AG04449 (cell line): Measurements from ENCODE around the gene SAFB2.

Experiments
- CTCF ChIA-PET: fragments of 350-600 bp; formaldehyde crosslinking; extraction: SDS; loops from one replicate; lab custom pipeline; 2021; ENCODE audit warnings: antibody characterized with exemption; lab: Yijun Ruan, JAX
- POLR2A ChIA-PET: fragments of 400-600, 350-600 bp; formaldehyde crosslinking; extraction: SDS; loops from one replicate; lab custom pipeline; 2020; ENCODE audit warnings: antibody characterized with exemption, inconsistent platforms; lab: Yijun Ruan, JAX
- DNase-seq: peaks from one replicate; pipeline ENCODE4 v3.0.0-alpha.2; 2010; ENCODE audit warnings: low read depth, low spot score
- H3K4me3 ChIP-seq: 2 replicates; pipeline ENCODE4 v1.5.1; 2011; ENCODE audit warnings: low read depth, mild to moderate bottlenecking, control low read depth, low read length
- TF ChIP-seq, protein P1 (sequence below): IDR thresholded peaks from one replicate; pipeline ENCODE4 v1.5.1; 2011; ENCODE audit warnings: mild to moderate bottlenecking, moderate library complexity, low read length, control low read depth, inconsistent platforms; ENCODE audit not compliant: insufficient read depth; ENCODE audit errors: missing control alignments

Gene SAFB2

DNA sequence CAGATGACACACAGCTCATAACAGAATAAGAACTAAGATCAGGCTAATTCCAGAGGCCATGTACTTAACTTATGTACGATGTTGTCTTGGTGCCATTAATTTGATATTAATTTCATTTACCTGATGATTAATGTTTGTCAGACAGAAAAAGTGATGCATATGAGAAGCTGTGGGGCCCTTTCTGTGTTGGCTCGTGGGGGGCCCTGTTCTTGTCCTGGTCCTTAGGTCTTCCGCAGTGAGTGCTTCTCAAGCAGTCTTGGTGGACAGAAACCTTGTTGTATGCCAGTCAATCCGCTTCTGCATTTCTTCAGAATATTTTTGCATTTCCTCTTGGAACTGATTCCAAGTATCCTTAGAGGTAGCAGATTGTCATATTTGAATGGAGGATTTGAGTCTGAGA is 20.5 kb upstream of the SAFB2 start:
- H3K4me3 ChIP-seq = no peak overlapping the region
- POLR2A ChIA-PET = no interaction called here
- TF ChIP-seq, protein P1, sequence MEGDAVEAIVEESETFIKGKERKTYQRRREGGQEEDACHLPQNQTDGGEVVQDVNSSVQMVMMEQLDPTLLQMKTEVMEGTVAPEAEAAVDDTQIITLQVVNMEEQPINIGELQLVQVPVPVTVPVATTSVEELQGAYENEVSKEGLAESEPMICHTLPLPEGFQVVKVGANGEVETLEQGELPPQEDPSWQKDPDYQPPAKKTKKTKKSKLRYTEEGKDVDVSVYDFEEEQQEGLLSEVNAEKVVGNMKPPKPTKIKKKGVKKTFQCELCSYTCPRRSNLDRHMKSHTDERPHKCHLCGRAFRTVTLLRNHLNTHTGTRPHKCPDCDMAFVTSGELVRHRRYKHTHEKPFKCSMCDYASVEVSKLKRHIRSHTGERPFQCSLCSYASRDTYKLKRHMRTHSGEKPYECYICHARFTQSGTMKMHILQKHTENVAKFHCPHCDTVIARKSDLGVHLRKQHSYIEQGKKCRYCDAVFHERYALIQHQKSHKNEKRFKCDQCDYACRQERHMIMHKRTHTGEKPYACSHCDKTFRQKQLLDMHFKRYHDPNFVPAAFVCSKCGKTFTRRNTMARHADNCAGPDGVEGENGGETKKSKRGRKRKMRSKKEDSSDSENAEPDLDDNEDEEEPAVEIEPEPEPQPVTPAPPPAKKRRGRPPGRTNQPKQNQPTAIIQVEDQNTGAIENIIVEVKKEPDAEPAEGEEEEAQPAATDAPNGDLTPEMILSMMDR = no peak
- CTCF ChIA-PET = no interaction called here
- DNase-seq = no peak

DNA sequence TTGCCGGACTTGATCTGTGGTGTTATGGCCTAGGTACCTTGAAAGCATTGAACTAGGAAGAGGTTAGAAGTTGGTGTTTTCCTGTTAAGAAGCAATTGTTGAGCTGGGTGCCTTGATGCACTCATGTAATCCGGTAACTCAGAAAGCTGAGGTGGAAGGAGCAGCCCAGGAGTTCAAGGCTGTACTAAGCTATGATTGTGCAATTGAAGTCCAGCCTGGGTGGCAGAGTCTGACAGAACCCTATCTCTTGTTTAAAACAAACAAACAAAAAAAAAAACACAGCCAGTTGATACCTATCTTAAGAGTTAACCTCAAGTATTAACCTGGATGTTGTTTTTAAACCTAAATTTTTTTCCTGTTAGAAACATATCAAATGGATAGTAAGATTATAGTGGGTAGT is 19.6 kb upstream of the SAFB2 start:
- TF ChIP-seq, protein P1 = no peak
- DNase-seq = no peak
- ChIA-PET CTCF (no interaction called here), POLR2A (no interaction called here)
- H3K4me3 ChIP-seq = no peak overlapping the region

DNA sequence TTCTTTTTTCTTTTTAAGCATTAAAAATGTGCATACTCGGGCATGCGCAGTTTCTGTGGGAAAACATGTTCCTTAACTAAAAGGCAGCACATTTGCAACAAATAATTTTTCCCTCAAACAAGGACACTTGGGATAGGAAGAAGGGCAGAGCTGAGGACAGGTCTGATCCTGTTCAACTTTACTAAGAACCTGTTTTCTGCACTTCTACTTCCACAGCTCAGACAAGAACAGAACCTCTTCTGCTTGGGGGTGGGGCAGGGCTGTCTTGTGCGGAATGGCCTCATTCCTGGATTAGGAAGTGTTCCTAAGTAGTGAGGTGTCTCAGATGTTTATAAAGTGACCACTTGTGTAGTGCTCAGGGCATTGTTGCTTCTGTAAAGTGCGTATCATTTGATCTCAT is 18.6 kb upstream of the SAFB2 start:
- no peak for DNase-seq
- ChIA-PET CTCF (no interaction called here), POLR2A (no interaction called here)
- H3K4me3 ChIP-seq = no peak overlapping the region
- TF ChIP-seq, protein P1 = no peak

DNA sequence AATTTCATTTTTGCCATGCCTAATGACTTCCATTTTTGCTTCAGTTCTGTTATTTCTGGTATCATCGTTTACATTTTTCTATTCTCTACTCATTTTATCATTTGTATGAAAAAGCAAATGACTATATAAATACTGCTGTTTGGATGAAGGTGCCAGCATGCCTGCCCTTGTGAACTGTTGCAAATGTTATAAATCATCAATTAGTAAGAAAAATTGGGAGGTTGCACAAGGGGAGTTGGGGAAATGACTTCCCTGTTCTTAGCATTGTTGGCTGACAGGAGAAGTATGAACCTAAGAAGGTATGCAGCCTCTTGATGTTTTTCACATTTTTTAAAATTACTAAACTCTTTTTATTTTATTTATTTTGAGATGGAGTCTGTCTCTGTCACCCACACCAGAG is 15.4 kb upstream of the SAFB2 start:
- no peak overlapping the region for H3K4me3 ChIP-seq
- ChIA-PET POLR2A (no interaction called here), CTCF (interaction anchor here (0.8 kb wide), 1 partner anchor 49 kb away, joined by 3 read pairs; no protein-coding TSS in a partner anchor)
- DNase-seq = no peak
- TF ChIP-seq, protein P1 = no peak

DNA sequence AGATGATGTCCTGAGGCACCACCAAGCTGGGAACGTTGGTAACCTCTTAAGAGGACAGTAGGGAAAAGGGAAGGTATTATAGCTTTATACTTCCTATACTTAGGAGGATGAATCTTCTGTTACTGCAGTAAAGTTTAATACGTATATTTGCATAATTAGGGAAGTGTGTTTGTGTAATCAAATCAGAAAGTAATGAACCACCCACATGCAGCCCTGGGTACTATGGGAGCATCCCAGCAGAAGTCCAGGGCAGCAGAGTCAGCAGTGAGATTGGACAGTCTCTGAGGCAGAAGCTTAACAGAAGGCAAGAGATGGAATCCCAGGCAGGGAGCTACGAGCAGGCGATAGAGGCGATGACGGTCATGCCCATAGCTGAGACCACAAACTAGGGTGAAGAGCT is 12.9 kb upstream of the SAFB2 start:
- TF ChIP-seq, protein P1 = no peak
- POLR2A ChIA-PET = interaction anchor here (1.5 kb wide), 1 partner anchor 12 kb away, joined by 3 read pairs; the partner anchor contains the start of gene SAFB
- CTCF ChIA-PET = interaction anchor here (0.9 kb wide), 1 partner anchor 52 kb away, joined by 3 read pairs; no protein-coding TSS in a partner anchor
- no peak for DNase-seq
- H3K4me3 ChIP-seq = no peak overlapping the region

DNA sequence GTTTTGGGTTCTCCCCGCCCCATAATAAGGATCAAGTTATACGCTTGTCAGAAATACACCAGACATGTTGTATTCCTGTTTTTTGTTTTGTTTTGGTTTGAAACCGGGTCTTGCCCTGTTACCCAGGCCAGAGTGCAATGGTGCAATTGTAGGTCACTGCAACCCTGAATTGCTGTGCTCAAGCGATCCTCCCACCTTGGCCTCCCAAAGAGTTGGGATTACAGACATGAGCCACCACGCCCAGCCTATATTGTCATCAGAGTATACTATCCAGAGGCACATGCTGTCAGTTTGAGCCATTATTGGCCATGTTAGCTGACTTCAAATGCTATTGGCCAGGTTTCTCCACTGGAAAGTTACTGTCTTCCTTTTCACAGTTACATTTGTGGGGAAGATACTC is 10.1 kb upstream of the SAFB2 start:
- no peak for DNase-seq
- ChIA-PET POLR2A (no interaction called here), CTCF (no interaction called here)
- H3K4me3 ChIP-seq = no peak overlapping the region
- TF ChIP-seq, protein P1 = no peak
